ENCODE results near the gene CLEC4A. TPM values are rescaled to one million over a fixed set of nuclear protein-coding genes. Genes with fewer than 3 reads are reported as not detected.
A peak's percentile ranks its signal among the peaks of the same experiment; 100 is the strongest.

Gene CLEC4A
- total RNA-seq, result 1 to 10 TPM in 8 of 9 donors, not detected in 1; 1.0 to 8.4 (median 1.7) TPM
- polyA plus RNA-seq, result 1 to 10 TPM in 2 of 3 donors, under 1 TPM in 1; 0.24 to 3.7 (median 2.1) TPM
- long read RNA-seq, donor 1, result 0 reads
- long read RNA-seq, donor 2, result 0 reads
- long read RNA-seq, donor 3, result 0 reads
- long read RNA-seq, donor 4, partial matches to known transcripts, result 0 of 2 reads
- long read RNA-seq, donor 4, other reads (novel, unspliced or antisense), result 0 of 2 reads
- long read RNA-seq, donor 5, result 0 reads
- long read RNA-seq, donor 6, partial matches to known transcripts, result 0 of 3 reads
- long read RNA-seq, donor 6, other reads (novel, unspliced or antisense), result 0 of 3 reads
- long read RNA-seq, donor 7, result 0 reads
- long read RNA-seq, donor 8, partial matches to known transcripts, result 0 of 1 reads
- long read RNA-seq, donor 8, other reads (novel, unspliced or antisense), result 0 of 1 reads
- long read RNA-seq, donor 9, result 0 reads
- long read RNA-seq, donor 10, result 0 reads

DNA sequence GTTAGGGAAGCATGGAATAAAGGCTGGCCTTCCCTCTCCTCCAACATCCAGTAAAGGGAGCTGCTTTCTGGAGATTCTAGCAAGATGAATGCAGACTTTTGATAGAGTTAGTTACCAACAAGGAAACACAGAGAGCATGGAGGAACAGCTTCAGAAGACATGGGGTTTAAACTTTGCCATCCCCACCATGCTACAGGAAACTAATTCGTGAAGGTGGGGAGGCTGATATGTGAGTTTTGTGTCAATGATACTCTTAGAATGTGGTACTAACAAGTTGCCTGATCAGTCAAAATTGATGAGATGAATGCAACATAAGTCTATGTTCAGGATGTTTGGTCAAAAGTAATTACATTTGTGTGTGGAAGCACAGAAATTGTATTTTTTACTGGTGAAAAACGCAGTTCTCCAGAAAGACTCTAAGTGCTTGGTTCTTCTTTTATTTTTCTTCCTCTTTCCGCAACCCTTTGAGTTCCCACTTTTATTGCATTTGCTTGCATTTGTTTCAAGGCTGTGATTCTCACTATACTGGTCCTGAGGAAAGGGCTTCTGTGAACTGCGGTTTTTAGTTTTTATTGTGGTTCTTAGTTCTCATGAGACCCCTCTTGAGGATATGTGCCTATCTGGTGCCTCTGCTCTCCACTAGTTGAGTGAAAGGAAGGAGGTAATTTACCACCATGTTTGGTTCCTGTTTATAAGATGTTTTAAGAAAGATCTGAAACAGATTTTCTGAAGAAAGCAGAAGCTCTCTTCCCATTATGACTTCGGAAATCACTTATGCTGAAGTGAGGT lies at the start of gene CLEC4A:
CLEC4A (plus strand) TSS at position 494 of the 789 bp plus-strand sequence; CDS start at position 756, 262 bp downstream.
- H3K27me3 ChIP-seq, result no peaks in the 10 kb centered on the region
- peak within 1 kb of the TSS in 1 of 5 donors; percentile 40 for H3K27ac ChIP-seq
- H3K9me3 ChIP-seq (replicated peaks in 1 of 3), result no peaks in the 10 kb centered on the region
- DNase-seq, result no peak
- H3K4me1 ChIP-seq (replicated peaks in 1 of 2), result no peaks in the 10 kb centered on the region
- intact Hi-C loops (cut with DNase I), result no loop called here
- peak within 1 kb of the TSS in 1 of 4 donors; percentile 38 for H3K4me3 ChIP-seq
- WGBS, 4 donors, result 69 to 78% (median 73%) methylated on average over 5 of the region's 5 CpGs
- H3K36me3 ChIP-seq (replicated peaks in 1 of 2), result no peaks in the 10 kb centered on the region
- TF ChIP-seq, protein P1, sequence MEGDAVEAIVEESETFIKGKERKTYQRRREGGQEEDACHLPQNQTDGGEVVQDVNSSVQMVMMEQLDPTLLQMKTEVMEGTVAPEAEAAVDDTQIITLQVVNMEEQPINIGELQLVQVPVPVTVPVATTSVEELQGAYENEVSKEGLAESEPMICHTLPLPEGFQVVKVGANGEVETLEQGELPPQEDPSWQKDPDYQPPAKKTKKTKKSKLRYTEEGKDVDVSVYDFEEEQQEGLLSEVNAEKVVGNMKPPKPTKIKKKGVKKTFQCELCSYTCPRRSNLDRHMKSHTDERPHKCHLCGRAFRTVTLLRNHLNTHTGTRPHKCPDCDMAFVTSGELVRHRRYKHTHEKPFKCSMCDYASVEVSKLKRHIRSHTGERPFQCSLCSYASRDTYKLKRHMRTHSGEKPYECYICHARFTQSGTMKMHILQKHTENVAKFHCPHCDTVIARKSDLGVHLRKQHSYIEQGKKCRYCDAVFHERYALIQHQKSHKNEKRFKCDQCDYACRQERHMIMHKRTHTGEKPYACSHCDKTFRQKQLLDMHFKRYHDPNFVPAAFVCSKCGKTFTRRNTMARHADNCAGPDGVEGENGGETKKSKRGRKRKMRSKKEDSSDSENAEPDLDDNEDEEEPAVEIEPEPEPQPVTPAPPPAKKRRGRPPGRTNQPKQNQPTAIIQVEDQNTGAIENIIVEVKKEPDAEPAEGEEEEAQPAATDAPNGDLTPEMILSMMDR (IDR thresholded peaks at IDR 0.05), result no peak
- TF ChIP-seq POLR2A (IDR thresholded peaks at IDR 0.05), result no peak

DNA sequence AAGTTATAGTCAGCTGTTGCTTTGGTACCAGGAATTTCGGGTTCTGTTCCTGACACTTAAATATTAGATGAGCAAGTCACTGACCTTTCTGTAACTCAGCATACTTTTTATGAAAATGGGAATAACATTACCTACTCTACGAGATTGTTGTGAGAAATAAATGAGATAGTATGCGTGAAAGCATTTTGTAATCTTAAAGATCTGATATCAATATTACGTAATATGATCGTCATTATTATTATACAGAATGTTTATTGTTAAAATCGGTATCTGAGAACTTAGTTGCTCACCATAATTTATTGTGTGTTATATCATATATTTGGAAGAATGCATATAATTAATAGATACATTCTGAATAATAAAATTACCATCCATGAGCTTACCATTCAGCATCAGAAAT lies 47.5 kb upstream of the CLEC4A start:
- Histone ChIP-seq H3K36me3 (replicated peaks in 1 of 2) (no peaks in the 10 kb centered on the region), H3K27ac (no peak overlapping the region), H3K4me3 (no peak overlapping the region), H3K27me3 (no peaks in the 10 kb centered on the region), H3K4me1 (replicated peaks in 1 of 2) (peaks cover 5 to 14% of the 10 kb centered on the region in 2 donors), H3K9me3 (replicated peaks in 1 of 3) (no peaks in the 10 kb centered on the region)
- TF ChIP-seq, protein P1 (IDR thresholded peaks at IDR 0.05), result no peak
- TF ChIP-seq POLR2A (IDR thresholded peaks at IDR 0.05), result no peak
- 76 to 84% (median 79%) methylated on average over 6 of the region's 6 CpGs for WGBS, 4 donors
- intact Hi-C loops (cut with DNase I), result no loop called here
- DNase-seq, result no peak

DNA sequence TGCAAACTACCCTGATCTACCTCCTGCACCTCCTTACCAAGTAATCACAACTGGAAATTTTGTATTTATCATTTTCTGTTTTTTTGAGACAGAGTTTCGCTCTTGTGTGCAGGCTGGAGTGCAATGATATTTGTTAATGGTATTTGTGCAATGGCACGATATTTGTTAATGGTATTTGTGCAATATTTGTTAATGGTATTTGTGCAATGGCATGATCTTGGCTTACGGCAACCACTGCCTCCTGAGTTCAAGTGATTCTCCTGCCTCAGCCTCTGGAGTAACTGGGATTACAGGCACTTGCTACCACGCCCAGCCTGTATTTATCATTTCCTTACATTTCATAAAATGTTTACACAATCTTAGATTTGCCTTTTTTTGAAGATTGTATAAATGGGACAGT lies 47.1 kb upstream of the CLEC4A start:
- 81 to 87% (median 82%) methylated on average over 4 of the region's 4 CpGs for WGBS, 4 donors
- H3K4me3 ChIP-seq, result no peak overlapping the region
- DNase-seq, result no peak
- no peaks in the 10 kb centered on the region for H3K27me3 ChIP-seq
- TF ChIP-seq POLR2A (IDR thresholded peaks at IDR 0.05), result no peak
- TF ChIP-seq, protein P1 (IDR thresholded peaks at IDR 0.05), result no peak
- intact Hi-C loops (cut with DNase I), result no loop called here
- peaks cover 9 to 15% of the 10 kb centered on the region in 2 donors for H3K4me1 ChIP-seq (replicated peaks in 1 of 2)
- no peaks in the 10 kb centered on the region for H3K9me3 ChIP-seq (replicated peaks in 1 of 3)
- no peak overlapping the region for H3K27ac ChIP-seq
- no peaks in the 10 kb centered on the region for H3K36me3 ChIP-seq (replicated peaks in 1 of 2)

DNA sequence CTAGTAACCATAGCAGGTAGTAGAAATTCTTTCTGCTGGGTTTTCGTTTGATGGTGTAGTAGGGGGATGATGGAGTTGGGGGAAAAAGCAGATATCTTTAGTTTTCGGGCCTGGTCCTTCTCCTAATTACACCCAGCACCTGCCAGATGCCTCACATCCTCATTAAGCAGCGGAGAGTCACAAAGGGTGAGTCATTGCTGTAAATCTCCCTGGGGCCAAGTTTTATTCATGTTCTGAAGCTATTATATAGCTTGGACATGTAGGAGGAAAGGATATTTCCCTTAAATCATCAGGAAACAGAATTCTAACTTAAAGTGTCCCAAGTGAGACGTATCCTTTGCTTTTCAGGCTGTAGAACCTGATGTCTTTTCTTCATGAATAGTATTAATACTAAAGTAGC lies 46.2 kb upstream of the CLEC4A start:
- intact Hi-C loops (cut with DNase I), result no loop called here

More for the DNA sequence above, 46.2 kb upstream of the CLEC4A start:
- Histone ChIP-seq H3K36me3 (replicated peaks in 1 of 2) (no peaks in the 10 kb centered on the region), H3K4me1 (replicated peaks in 1 of 2) (peaks cover 10 to 15% of the 10 kb centered on the region in 2 donors), H3K9me3 (replicated peaks in 1 of 3) (no peaks in the 10 kb centered on the region), H3K27me3 (no peaks in the 10 kb centered on the region), H3K27ac (no peak overlapping the region), H3K4me3 (no peak overlapping the region)
- 53 to 67% (median 56%) methylated on average over 4 of the region's 4 CpGs for WGBS, 4 donors
- DNase-seq, result no peak
- no peak for TF ChIP-seq POLR2A (IDR thresholded peaks at IDR 0.05)
- TF ChIP-seq, protein P1 (IDR thresholded peaks at IDR 0.05), result no peak
